Effector memory CD8-positive, alpha-beta T cell (primary cell): ENCODE data around the gene GDF15.

Experiments
- ATAC-seq: fragments of 150-1000 bp; cut with Tn5 transposase; replicated peaks from 2 replicates; pipeline ENCODE4 v1.10.0; 2021; ENCODE audit warnings: mild to moderate bottlenecking, moderate library complexity
- DNase-seq, 3 experiments: peaks; one replicate each; pipeline ENCODE4 v3.0.0; 2021
- H3K27ac Mint-ChIP-seq, 2 donors: one replicate each; pipeline ENCODE4 v1.8.0; 2022; ENCODE audit warnings: mild to moderate bottlenecking in 2 of 2, mixed read lengths in 2 of 2, moderate library complexity in 2 of 2
- H3K27me3 Mint-ChIP-seq, 2 donors: one replicate each; pipeline ENCODE4 v1.8.0; 2022; ENCODE audit warnings: mixed read lengths in 2 of 2
- H3K36me3 Mint-ChIP-seq: one replicate; pipeline ENCODE4 v1.8.0; 2022; ENCODE audit warnings: mild to moderate bottlenecking, moderate library complexity, mixed read lengths; ENCODE audit not compliant: insufficient read depth
- H3K4me1 Mint-ChIP-seq, 2 donors: one replicate each; pipeline ENCODE4 v1.8.0; 2022; ENCODE audit warnings: low read depth in 2 of 2, mixed read lengths in 2 of 2
- H3K4me3 Mint-ChIP-seq, 2 donors: one replicate each; pipeline ENCODE4 v1.8.0; 2022; ENCODE audit warnings: mild to moderate bottlenecking in 2 of 2, mixed read lengths in 2 of 2, moderate library complexity in 2 of 2
- H3K9me3 Mint-ChIP-seq, 2 donors: one replicate each; pipeline ENCODE4 v1.8.0; 2022; ENCODE audit warnings: mixed read lengths in 2 of 2

The GDF15 gene

GRCh38 chr19:18406749-18407148 is 20.8 kb downstream of the GDF15 start:
- Mint-ChIP-seq H3K36me3 (peaks cover 8% of the 10 kb centered on the region), H3K27me3 (peaks cover 0 to 4% of the 10 kb centered on the region in 2 donors), H3K27ac (no peak overlapping the region), H3K4me3 (no peak overlapping the region), H3K4me1 (peaks cover 4 to 7% of the 10 kb centered on the region in 2 donors), H3K9me3 (no peaks in the 10 kb centered on the region)
- ATAC-seq, result no peak
- DNase-seq, result no peak

GRCh38 chr19:18408053-18408476 is 22.1 kb downstream of the GDF15 start:
- peaks cover 3 to 7% of the 10 kb centered on the region in 2 donors for H3K4me1 Mint-ChIP-seq
- H3K27me3 Mint-ChIP-seq, result no peaks in the 10 kb centered on the region
- DNase-seq (no peak), ATAC-seq (peak; percentile 31)
- no peak overlapping the region for H3K4me3 Mint-ChIP-seq
- H3K27ac Mint-ChIP-seq, result no peak overlapping the region
- H3K9me3 Mint-ChIP-seq, result no peaks in the 10 kb centered on the region
- peaks cover 3% of the 10 kb centered on the region for H3K36me3 Mint-ChIP-seq

- Mint-ChIP-seq H3K27me3 (no peaks in the 10 kb centered on the region), H3K4me3 (peak overlapping the region in 1 of 2 donors; percentile 4), H3K27ac (peak overlapping the region in 1 of 2 donors; percentile 68), H3K9me3 (no peaks in the 10 kb centered on the region), H3K36me3 (peaks cover 17% of the 10 kb centered on the region), H3K4me1 (peaks cover 28 to 41% of the 10 kb centered on the region in 2 donors)
- DNase-seq, result no peak
- ATAC-seq, result no peak
Measured at GRCh38 chr19:18412610-18413239, 26.8 kb downstream of the GDF15 start.

GRCh38 chr19:18414504-18415177 is 28.7 kb downstream of the GDF15 start:
- Mint-ChIP-seq H3K4me3 (peak overlapping the region; percentile 35 to 51), H3K36me3 (peaks cover 30% of the 10 kb centered on the region), H3K27me3 (no peaks in the 10 kb centered on the region), H3K9me3 (no peaks in the 10 kb centered on the region), H3K4me1 (peaks cover 40 to 54% of the 10 kb centered on the region in 2 donors), H3K27ac (peak overlapping the region; percentile 83 to 86)
- DNase-seq (no peak), ATAC-seq (peak; percentile 8)

- ATAC-seq, result no peak
- peaks cover 43 to 58% of the 10 kb centered on the region in 2 donors for H3K4me1 Mint-ChIP-seq
- peak overlapping the region; percentile 83 to 86 for H3K27ac Mint-ChIP-seq
Measured at GRCh38 chr19:18415178-18415867, 29.4 kb downstream of the GDF15 start.

GRCh38 chr19:18416778-18417249 is 30.9 kb downstream of the GDF15 start:
- Mint-ChIP-seq H3K9me3 (no peaks in the 10 kb centered on the region), H3K36me3 (peaks cover 39% of the 10 kb centered on the region), H3K27me3 (no peaks in the 10 kb centered on the region), H3K27ac (peak overlapping the region; percentile 90 to 97), H3K4me3 (peak overlapping the region; percentile 88 to 93), H3K4me1 (peaks cover 53 to 67% of the 10 kb centered on the region in 2 donors)
- ATAC-seq (peak; percentile 30), DNase-seq (peak; percentile 65 to 73 (median 71))

More at GRCh38 chr19:18415178-18415867, 29.4 kb downstream of the GDF15 start:
- Mint-ChIP-seq H3K4me3 (peak overlapping the region; percentile 29 to 93), H3K27me3 (no peaks in the 10 kb centered on the region), H3K9me3 (no peaks in the 10 kb centered on the region), H3K36me3 (peaks cover 36% of the 10 kb centered on the region)
- DNase-seq, result no peak

GRCh38 chr19:18417250-18418028 is 31.5 kb downstream of the GDF15 start:
- Mint-ChIP-seq H3K4me1 (peaks cover 58 to 72% of the 10 kb centered on the region in 2 donors), H3K27ac (peak overlapping the region; percentile 97), H3K4me3 (peak overlapping the region; percentile 88 to 93), H3K27me3 (no peaks in the 10 kb centered on the region), H3K36me3 (peaks cover 45% of the 10 kb centered on the region), H3K9me3 (no peaks in the 10 kb centered on the region)
- ATAC-seq (no peak), DNase-seq (no peak)

GRCh38 chr19:18418029-18418482 is 32.1 kb downstream of the GDF15 start:
- ATAC-seq (no peak), DNase-seq (no peak)
- H3K9me3 Mint-ChIP-seq, result no peaks in the 10 kb centered on the region
- H3K27ac Mint-ChIP-seq, result peak overlapping the region; percentile 96 to 97
- peaks cover 65 to 77% of the 10 kb centered on the region in 2 donors for H3K4me1 Mint-ChIP-seq
- H3K27me3 Mint-ChIP-seq, result no peaks in the 10 kb centered on the region
- H3K4me3 Mint-ChIP-seq, result peak overlapping the region; percentile 88 to 93
- H3K36me3 Mint-ChIP-seq, result peaks cover 51% of the 10 kb centered on the region

GRCh38 chr19:18418483-18419194 is 32.7 kb downstream of the GDF15 start:
- H3K36me3 Mint-ChIP-seq, result peaks cover 51% of the 10 kb centered on the region
- peak overlapping the region; percentile 88 to 93 for H3K4me3 Mint-ChIP-seq
- DNase-seq (peak; percentile 56 to 64 (median 56)), ATAC-seq (peak; percentile 48)
- H3K27me3 Mint-ChIP-seq, result no peaks in the 10 kb centered on the region
- peak overlapping the region; percentile 96 to 97 for H3K27ac Mint-ChIP-seq
- H3K9me3 Mint-ChIP-seq, result no peaks in the 10 kb centered on the region
- peaks cover 70 to 83% of the 10 kb centered on the region in 2 donors for H3K4me1 Mint-ChIP-seq

- no peaks in the 10 kb centered on the region for H3K9me3 Mint-ChIP-seq
- peaks cover 51% of the 10 kb centered on the region for H3K36me3 Mint-ChIP-seq
- H3K4me1 Mint-ChIP-seq, result peaks cover 73 to 86% of the 10 kb centered on the region in 2 donors
- peak; percentile 55 for ATAC-seq
- H3K4me3 Mint-ChIP-seq, result peak within 1 kb of the TSS; percentile 88 to 93
- peak within 1 kb of the TSS; percentile 96 to 97 for H3K27ac Mint-ChIP-seq
- peak; percentile 71 to 76 (median 75) for DNase-seq
- no peaks in the 10 kb centered on the region for H3K27me3 Mint-ChIP-seq
Measured at GRCh38 chr19:18419195-18419698, 33.3 kb downstream of the GDF15 start, which contains the start of gene SSBP4. Gene SSBP4 (plus strand): TSS chr19:18419398. CDS start chr19:18419649, 251 bp downstream.

- Mint-ChIP-seq H3K36me3 (peaks cover 51% of the 10 kb centered on the region), H3K27ac (peak overlapping the region; percentile 92 to 95)
- ATAC-seq, result peak; percentile 37
Measured at GRCh38 chr19:18419699-18420460, 33.9 kb downstream of the GDF15 start.

More at GRCh38 chr19:18419699-18420460, 33.9 kb downstream of the GDF15 start:
- peak overlapping the region; percentile 88 to 93 for H3K4me3 Mint-ChIP-seq
- no peaks in the 10 kb centered on the region for H3K27me3 Mint-ChIP-seq
- peaks cover 72 to 86% of the 10 kb centered on the region in 2 donors for H3K4me1 Mint-ChIP-seq
- DNase-seq, result peak; percentile 56 to 59 (median 57)
- H3K9me3 Mint-ChIP-seq, result no peaks in the 10 kb centered on the region
